H9 (cell line): ENCODE results near the gene SLC1A7. TPM values are rescaled to one million over a fixed set of nuclear protein-coding genes. Genes with fewer than 3 reads are reported as not detected.

ENCODE experiments used
- DNase-seq: peaks from one replicate; pipeline ENCODE4 v3.0.0-alpha.2; 2017
- H2AFZ ChIP-seq: one replicate; pipeline ENCODE4 v1.6.1; 2013; ENCODE audit warnings: mild to moderate bottlenecking, low read length, control low read depth, moderate library complexity
- H2AK5ac ChIP-seq: 2 replicates; pipeline ENCODE4 v1.6.1; 2013; ENCODE audit warnings: low read length, control low read depth, mixed read lengths; ENCODE audit not compliant: insufficient read length
- H2BK120ac ChIP-seq: one replicate; pipeline ENCODE4 v1.6.1; 2013; ENCODE audit warnings: low read depth, mild to moderate bottlenecking, low read length, control low read depth, inconsistent platforms; ENCODE audit not compliant: poor library complexity, severe bottlenecking
- H2BK12ac ChIP-seq: 2 replicates; pipeline ENCODE4 v1.6.1; 2013; ENCODE audit warnings: low read length, control low read depth, mixed read lengths, low read depth; ENCODE audit not compliant: insufficient read length
- H2BK15ac ChIP-seq: 2 replicates; pipeline ENCODE4 v1.6.1; 2013; ENCODE audit warnings: low read depth, low read length, control low read depth
- H2BK20ac ChIP-seq: one replicate; pipeline ENCODE4 v1.6.1; 2013; ENCODE audit warnings: low read depth, mild to moderate bottlenecking, low read length, control low read depth, inconsistent platforms; ENCODE audit not compliant: poor library complexity, severe bottlenecking
- H2BK5ac ChIP-seq: 2 replicates; pipeline ENCODE4 v1.6.1; 2013; ENCODE audit warnings: low read length, control low read depth, mixed read lengths; ENCODE audit not compliant: insufficient read length
- H3K14ac ChIP-seq: 2 replicates; pipeline ENCODE4 v1.6.1; 2013; ENCODE audit warnings: low read length, control low read depth; ENCODE audit not compliant: insufficient read depth
- H3K18ac ChIP-seq: 2 replicates; pipeline ENCODE4 v1.6.1; 2013; ENCODE audit warnings: low read depth, mild to moderate bottlenecking, mixed read lengths, low read length, control low read depth; ENCODE audit not compliant: insufficient read length
- H3K23ac ChIP-seq: 2 replicates; pipeline ENCODE4 v1.6.1; 2013; ENCODE audit warnings: low read length, control low read depth, mixed read lengths, low read depth; ENCODE audit not compliant: insufficient read length
- H3K23me2 ChIP-seq: 2 replicates; pipeline ENCODE4 v1.6.1; 2013; ENCODE audit warnings: low read depth, mild to moderate bottlenecking, mixed read lengths, low read length, control low read depth; ENCODE audit not compliant: insufficient read length, poor library complexity, severe bottlenecking
- H3K27ac ChIP-seq: 2 replicates; pipeline ENCODE4 v1.5.1; 2013; ENCODE audit warnings: low read length, control low read depth, mixed read lengths, low read depth; ENCODE audit not compliant: insufficient read length
- H3K27me3 ChIP-seq: 2 replicates; pipeline ENCODE4 v1.6.1; 2013; ENCODE audit warnings: low read length, control low read depth, inconsistent platforms; ENCODE audit not compliant: insufficient read depth
- H3K4ac ChIP-seq: 2 replicates; pipeline ENCODE4 v1.6.1; 2013; ENCODE audit warnings: low read depth, mild to moderate bottlenecking, control low read depth, inconsistent platforms, low read length, moderate library complexity
- H3K4me1 ChIP-seq: 2 replicates; pipeline ENCODE4 v1.6.1; 2013; ENCODE audit warnings: low read length, control low read depth, inconsistent platforms; ENCODE audit not compliant: insufficient read depth
- H3K4me2 ChIP-seq: 2 replicates; pipeline ENCODE4 v1.6.1; 2013; ENCODE audit warnings: low read length, control low read depth, mixed read lengths; ENCODE audit not compliant: insufficient read length, insufficient read depth
- H3K56ac ChIP-seq: 2 replicates; pipeline ENCODE4 v1.6.1; 2013; ENCODE audit warnings: low read depth, mild to moderate bottlenecking, mixed read lengths, low read length, control low read depth; ENCODE audit not compliant: insufficient read length
- H3K79me1 ChIP-seq: 2 replicates; pipeline ENCODE4 v1.6.1; 2013; ENCODE audit warnings: low read depth, mild to moderate bottlenecking, moderate library complexity, low read length, control low read depth, inconsistent platforms; ENCODE audit not compliant: insufficient read depth, poor library complexity, severe bottlenecking
- H3K79me2 ChIP-seq: 2 replicates; pipeline ENCODE4 v1.6.1; 2013; ENCODE audit warnings: low read length, control low read depth, inconsistent platforms; ENCODE audit not compliant: insufficient read depth
- H3K9ac ChIP-seq: 2 replicates; pipeline ENCODE4 v1.6.1; 2013; ENCODE audit warnings: low read length, control low read depth, mixed read lengths; ENCODE audit not compliant: insufficient read length; ENCODE audit errors: extremely low read depth
- H3K9me3 ChIP-seq: one replicate; pipeline ENCODE4 v1.6.1; 2013; ENCODE audit warnings: low read depth, low read length, inconsistent platforms; ENCODE audit not compliant: control insufficient read depth
- H3T11ph ChIP-seq: one replicate; pipeline ENCODE4 v1.6.1; 2013; ENCODE audit warnings: mild to moderate bottlenecking, low read length, control low read depth, inconsistent platforms
- H4K20me1 ChIP-seq: one replicate; pipeline ENCODE4 v1.6.1; 2013; ENCODE audit not compliant: control insufficient read depth, insufficient read length, insufficient read depth
- H4K5ac ChIP-seq: 2 replicates; pipeline ENCODE4 v1.6.1; 2013; ENCODE audit warnings: low read depth, mild to moderate bottlenecking, mixed read lengths, low read length, control low read depth; ENCODE audit not compliant: insufficient read length
- H4K8ac ChIP-seq: replicated peaks from 2 replicates; pipeline ENCODE4 v1.6.1; 2013; ENCODE audit warnings: low read length, control low read depth, mixed read lengths, low read depth; ENCODE audit not compliant: insufficient read length
- H4K91ac ChIP-seq: 2 replicates; pipeline ENCODE4 v1.6.1; 2013; ENCODE audit warnings: low read depth, mild to moderate bottlenecking, moderate library complexity, mixed read lengths, low read length, control low read depth; ENCODE audit not compliant: insufficient read length
- H3K27ac Mint-ChIP-seq, 3 experiments: 2 replicates in 2 of 3; 3 replicates in 1 of 3; pipeline ENCODE4 v1.8.0; 2020 to 2021; ENCODE audit warnings: mixed read lengths in 3 of 3, mild to moderate bottlenecking in 1 of 3, moderate library complexity in 1 of 3
- H3K27me3 Mint-ChIP-seq: 2 replicates; pipeline ENCODE4 v1.8.0; 2021; ENCODE audit warnings: low read depth, mild to moderate bottlenecking, moderate library complexity, mixed read lengths
- H3K36me3 Mint-ChIP-seq, 3 experiments: 2 replicates in 2 of 3; 3 replicates in 1 of 3; pipeline ENCODE4 v1.8.0; 2020 to 2021; ENCODE audit warnings: low read depth in 3 of 3, mixed read lengths in 3 of 3; ENCODE audit not compliant: insufficient read depth in 1 of 3
- H3K4me1 Mint-ChIP-seq, 2 experiments: 2 replicates each; pipeline ENCODE4 v1.8.0; 2020; ENCODE audit warnings: mixed read lengths in 2 of 2
- H3K4me3 Mint-ChIP-seq, 2 experiments: 2 replicates in 1 of 2; 3 replicates in 1 of 2; pipeline ENCODE4 v1.8.0; 2020 to 2021; ENCODE audit warnings: mild to moderate bottlenecking in 2 of 2, mixed read lengths in 2 of 2, moderate library complexity in 1 of 2
- H3K9me3 Mint-ChIP-seq, 2 experiments: 2 replicates in 1 of 2; 3 replicates in 1 of 2; pipeline ENCODE4 v1.8.0; 2020; ENCODE audit warnings: mild to moderate bottlenecking in 2 of 2, mixed read lengths in 2 of 2, moderate library complexity in 1 of 2
- WGBS: extraction: QIAGEN DNeasy Blood & Tissue Kit; methylation state at CpG from one replicate; pipeline ENCODE4 v1.1.7; 2013; ENCODE audit warnings: missing lambda C conversion rate, low lambda C conversion rate, mixed read lengths; ENCODE audit not compliant: insufficient read length; ENCODE audit errors: extremely low coverage; 5-methylcytosine and 5-hydroxymethylcytosine counted together
- total RNA-seq: library from RNA; stranded (reverse); gene quantifications from 2 replicates; pipeline ENCODE4 v1.2.1, GENCODE V29; 2021
- TF ChIP-seq, protein P1 (sequence below): fragments of 200-600 bp; sonication (generic); conservative IDR thresholded peaks from 3 replicates; pipeline ENCODE4 v1.8.0; 2021; ENCODE audit warnings: antibody characterized with exemption, mild to moderate bottlenecking

The SLC1A7 gene
- total RNA-seq, 1 experiment from 2014 or later = not detected

DNA sequence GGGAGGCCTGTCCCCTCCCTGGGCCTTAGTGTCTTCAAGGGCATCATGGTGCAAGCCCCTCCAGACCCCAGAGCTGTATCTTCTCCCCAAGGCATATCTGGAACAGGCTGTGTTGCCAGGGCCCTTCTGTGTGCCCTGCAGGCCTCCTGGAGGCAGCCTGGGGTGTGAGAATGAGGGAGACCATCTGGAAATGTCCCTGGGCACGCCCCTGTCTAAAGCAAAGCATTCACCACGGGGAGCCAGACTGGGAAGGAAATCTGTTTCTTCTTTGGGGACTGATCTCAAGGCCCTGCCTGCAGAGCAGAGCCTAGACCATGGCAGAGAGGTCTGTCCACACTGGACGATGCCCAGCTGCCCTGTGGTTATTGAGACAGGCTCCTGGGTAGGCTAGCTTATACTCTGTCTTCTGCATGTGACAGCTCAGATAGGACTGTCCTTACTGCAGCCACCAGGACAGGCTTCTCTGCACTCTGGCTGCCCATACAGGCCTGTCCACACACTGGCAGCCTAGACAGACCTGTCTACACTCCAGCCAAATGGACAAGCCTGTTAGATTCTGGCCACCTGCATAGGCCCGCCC lies 55.9 kb downstream of the SLC1A7 start:
- TF ChIP-seq, protein P1, sequence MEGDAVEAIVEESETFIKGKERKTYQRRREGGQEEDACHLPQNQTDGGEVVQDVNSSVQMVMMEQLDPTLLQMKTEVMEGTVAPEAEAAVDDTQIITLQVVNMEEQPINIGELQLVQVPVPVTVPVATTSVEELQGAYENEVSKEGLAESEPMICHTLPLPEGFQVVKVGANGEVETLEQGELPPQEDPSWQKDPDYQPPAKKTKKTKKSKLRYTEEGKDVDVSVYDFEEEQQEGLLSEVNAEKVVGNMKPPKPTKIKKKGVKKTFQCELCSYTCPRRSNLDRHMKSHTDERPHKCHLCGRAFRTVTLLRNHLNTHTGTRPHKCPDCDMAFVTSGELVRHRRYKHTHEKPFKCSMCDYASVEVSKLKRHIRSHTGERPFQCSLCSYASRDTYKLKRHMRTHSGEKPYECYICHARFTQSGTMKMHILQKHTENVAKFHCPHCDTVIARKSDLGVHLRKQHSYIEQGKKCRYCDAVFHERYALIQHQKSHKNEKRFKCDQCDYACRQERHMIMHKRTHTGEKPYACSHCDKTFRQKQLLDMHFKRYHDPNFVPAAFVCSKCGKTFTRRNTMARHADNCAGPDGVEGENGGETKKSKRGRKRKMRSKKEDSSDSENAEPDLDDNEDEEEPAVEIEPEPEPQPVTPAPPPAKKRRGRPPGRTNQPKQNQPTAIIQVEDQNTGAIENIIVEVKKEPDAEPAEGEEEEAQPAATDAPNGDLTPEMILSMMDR = no peak

More for the DNA sequence above, 55.9 kb downstream of the SLC1A7 start:
- no peak overlapping the region for H3K4me3 Mint-ChIP-seq
- Histone ChIP-seq H3K79me2 (no peaks in the 10 kb centered on the region), H3T11ph (no peak overlapping the region), H2BK120ac (no peak overlapping the region), H3K23me2 (no peaks in the 10 kb centered on the region), H2BK5ac (no peak overlapping the region), H3K79me1 (no peaks in the 10 kb centered on the region), H2BK15ac (no peak overlapping the region), H3K18ac (no peak overlapping the region), H2AFZ (no peak overlapping the region), H4K91ac (no peak overlapping the region), H2BK20ac (no peak overlapping the region), H4K20me1 (no peaks in the 10 kb centered on the region), H3K56ac (no peak overlapping the region), H4K8ac (no peak overlapping the region), H3K9me3 (no peaks in the 10 kb centered on the region), H3K27me3 (no peaks in the 10 kb centered on the region), H3K9ac (no peak overlapping the region), H4K5ac (no peak overlapping the region), H3K14ac (no peak overlapping the region), H2AK5ac (no peak overlapping the region), H3K27ac (no peak overlapping the region), H3K4me2 (no peak overlapping the region), H2BK12ac (no peak overlapping the region), H3K23ac (no peak overlapping the region), H3K4ac (no peak overlapping the region), H3K4me1 (peaks cover 6% of the 10 kb centered on the region; the same call in 1 of the 2 replicates)
- no CpG with 5 or more reads among the region's 4 CpGs for WGBS
- H3K4me1 Mint-ChIP-seq = peaks cover 14 to 27% of the 10 kb centered on the region in 2 experiments
- no peaks in the 10 kb centered on the region; a peak in 1 of 7 replicates for H3K36me3 Mint-ChIP-seq
- DNase-seq = no peak
- H3K9me3 Mint-ChIP-seq = no peaks in the 10 kb centered on the region
- no peak overlapping the region for H3K27ac Mint-ChIP-seq
- peaks cover 11% of the 10 kb centered on the region for H3K27me3 Mint-ChIP-seq
